Myocyte (in vitro differentiated cells): ENCODE data around the gene CCDC57. TPM values are rescaled to one million over a fixed set of nuclear protein-coding genes. Genes with fewer than 3 reads are reported as not detected.
"Not testable (repeated sequence)": the region's sequence is repeated elsewhere in the genome, so short reads cannot be mapped to it uniquely, and the experiment has no call there.

Experiments used
- DNase-seq: peaks from one replicate; pipeline ENCODE4 v3.0.0-alpha.2; 2012; ENCODE audit warnings: low read depth
- polyA plus RNA-seq: library from polyadenylated mRNA; unstranded; fragments of >200 nt; gene quantifications from one replicate; pipeline ENCODE4 v1.2.1, GENCODE V29; 2012; ENCODE audit warnings: missing spikeins
- total RNA-seq: library from RNA; depleted of rRNA; stranded (reverse); fragments of >200 nt; gene quantifications from 2 replicates; pipeline ENCODE4 v1.2.3, GENCODE V29; 2014

The CCDC57 gene, protein sequence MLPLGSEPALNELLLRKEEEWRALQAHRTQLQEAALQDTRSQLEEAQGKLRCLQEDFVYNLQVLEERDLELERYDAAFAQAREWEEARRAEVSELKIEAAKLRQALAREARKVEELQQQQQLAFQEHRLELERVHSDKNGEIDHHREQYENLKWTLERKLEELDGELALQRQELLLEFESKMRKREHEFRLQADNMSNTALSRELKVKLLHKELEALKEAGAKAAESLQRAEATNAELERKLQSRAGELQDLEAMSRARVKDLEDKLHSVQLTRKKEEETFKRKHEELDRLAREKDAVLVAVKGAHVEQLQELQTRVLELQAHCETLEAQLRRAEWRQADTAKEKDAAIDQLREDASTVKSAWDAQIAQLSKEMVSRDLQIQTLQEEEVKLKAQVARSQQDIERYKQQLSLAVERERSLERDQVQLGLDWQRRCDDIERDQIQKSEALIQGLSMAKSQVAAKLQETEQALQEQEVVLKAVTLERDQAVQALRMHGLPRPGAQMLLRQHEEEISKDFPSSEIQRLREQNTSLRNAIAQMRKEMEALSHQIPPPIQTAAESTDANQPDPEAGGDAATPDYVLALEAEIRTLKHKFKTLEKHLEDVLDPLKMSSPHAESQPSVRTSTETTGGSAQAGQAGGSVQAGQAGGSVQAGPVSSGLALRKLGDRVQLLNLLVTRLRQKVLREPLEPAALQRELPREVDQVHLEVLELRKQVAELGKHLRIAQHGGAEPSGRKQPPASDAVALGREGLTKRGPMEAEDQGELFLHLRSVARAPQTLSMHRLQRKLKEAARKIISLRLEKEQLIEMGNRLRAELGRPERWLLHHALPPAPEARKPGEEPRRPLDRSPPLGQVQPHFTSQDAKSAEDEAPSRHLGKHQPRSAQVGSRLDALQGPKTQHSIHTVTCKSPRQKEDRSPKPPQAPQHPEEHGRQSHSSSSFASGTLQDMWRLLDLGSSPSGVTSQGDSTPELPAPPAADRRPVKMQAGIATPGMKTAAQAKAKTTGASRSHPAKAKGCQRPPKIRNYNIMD
- 7.9 and 11.3 TPM in 2 replicates for total RNA-seq
- 25.5 TPM for polyA plus RNA-seq

DNA sequence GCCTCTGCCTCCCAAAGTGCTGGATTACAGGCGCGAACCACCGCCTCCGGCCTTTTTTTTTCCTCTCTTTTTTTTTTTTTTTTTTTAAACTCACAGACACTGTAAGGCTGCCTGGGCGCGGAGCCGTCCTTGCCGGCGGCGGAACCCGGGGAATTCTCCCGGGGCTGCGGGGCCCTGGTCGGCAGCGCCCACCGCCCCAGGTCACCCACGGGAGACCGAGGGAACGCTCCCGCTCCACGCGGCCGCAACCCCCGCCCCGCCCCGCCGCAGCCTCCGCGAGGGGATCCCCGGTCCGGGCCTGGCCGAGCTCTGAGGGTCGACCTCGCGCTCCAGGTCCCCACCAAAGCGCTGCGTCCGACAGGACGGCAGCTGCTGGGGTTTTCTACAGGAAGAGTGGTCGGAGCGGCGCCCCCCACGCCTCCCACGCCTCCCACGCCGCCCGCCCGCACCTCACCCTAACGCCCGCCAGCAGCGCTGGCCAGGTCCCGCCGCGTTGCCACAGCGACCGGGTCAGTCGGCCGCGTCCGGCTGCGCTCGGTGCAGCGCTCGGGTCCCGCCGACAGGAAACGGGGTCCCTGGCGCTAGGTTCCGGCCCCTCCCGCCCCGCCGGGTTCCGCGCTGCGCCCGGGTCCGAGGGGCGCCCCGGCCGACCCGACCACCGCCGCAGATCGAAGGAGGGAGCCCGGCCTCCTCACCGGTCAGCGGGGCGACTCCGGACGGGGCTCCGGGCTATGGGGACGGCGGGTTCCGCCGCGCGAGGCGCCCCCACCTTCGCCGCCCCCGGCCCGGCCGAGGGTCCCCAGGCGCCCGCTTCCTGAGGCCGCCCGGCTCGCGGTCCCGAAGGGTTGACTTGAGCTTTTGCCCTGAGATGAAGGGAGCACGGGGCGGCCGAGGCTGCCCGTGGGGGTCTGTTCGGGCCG, at the start of gene CCDC57:
Gene CCDC57, minus strand, starts transcription at position 512 of the 920 bp plus-strand sequence. CDS start 10,898 bp downstream, outside the sequence.
- DNase-seq, result peak; percentile 81

DNA sequence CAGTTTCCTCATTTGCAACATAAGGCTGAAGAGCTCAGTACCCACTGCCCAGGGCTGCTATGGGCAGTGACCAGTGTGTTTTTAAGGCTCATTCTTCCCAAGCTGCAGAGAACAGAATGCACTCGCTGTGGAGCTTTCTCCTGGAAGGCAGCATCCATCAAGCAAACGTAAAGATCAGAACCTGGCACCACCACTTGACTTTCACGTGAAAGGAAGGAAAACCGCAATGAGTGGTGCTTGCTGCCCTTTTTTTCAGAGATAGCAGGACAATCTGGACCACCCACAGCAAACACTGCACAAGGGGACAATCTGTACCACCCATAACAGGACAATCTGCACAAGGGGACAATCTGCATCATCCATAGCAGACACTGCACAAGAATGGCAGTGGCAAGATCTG, 49.7 kb upstream of the CCDC57 start:
- no peak for DNase-seq

DNA sequence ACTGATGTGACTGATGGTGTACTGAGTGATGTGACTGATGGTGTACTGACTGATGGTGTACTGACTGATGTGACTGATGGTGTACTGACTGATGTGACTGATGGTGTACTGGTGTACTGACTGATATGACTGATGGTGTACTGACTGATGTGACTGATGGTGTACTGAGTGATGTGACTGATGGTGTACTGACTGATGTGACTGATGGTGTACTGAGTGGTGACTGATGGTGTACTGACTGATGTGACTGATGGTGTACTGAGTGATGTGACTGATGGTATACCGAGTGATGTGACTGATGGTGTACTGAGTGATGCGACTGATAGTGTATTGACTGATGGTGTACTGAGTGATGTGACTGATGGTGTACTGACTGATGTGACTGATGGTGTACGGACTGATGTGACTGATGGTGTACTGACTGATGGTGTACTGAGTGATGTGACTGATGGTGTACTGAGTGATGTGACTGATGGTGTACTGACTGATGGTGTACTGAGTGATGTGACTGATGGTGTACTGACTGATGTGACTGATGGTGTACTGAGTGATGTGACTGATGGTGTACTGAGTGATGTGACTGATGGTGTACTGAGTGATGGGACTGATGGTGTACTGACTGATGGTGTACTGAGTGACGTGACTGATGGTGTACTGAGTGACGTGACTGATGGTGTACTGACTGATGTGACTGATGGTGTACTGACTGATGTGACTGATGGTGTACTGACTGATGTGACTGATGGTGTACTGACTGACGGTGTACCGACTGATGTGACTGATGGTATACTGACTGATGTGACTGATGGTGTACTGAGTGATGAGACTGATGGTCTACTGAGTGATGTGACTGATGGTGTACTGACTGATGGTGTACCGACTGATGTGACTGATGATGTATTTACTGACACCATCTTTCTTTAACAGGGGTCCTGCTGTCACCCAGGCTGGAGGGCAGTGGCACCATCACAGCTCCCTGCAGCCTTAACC, 47.6 kb upstream of the CCDC57 start:
- DNase-seq, result not testable (repeated sequence)

DNA sequence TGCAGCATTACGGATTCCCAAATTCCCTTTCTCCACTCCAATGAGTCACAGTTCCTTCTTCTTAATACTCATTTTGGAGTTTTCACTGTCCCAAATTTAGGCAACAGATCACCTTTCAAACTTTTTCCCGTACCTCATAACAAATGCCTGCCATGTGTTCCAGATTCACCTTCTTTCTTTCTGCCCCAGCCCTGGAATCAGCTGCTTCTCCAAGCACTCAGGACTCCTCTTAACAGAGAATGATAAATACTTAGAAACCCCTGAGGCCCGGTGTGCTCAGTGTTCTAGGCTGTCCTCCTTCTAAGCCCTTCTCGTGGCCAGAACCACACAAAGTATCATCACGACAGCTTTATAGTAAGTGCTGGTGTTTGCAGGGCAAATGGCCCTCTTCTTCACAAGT, 45.9 kb upstream of the CCDC57 start:
- no peak for DNase-seq

DNA sequence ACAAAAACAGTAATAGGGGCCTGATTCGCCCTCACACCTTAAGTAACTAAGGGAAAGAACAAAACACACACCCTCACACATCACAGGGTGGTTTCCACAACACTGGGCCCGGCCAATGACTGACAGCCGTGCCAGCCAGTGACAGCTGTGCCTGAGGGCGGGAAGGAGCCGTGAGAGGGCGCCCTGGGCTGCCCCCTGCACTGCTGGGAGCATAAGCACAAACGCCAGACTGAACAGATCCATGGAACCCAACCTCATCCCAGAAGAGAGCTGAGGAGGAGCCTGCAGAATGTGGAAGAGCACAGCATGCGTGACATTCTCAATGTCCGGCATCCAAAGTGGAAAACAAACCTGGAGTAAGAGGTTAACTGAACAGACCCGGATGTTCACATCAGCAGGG, 44.8 kb upstream of the CCDC57 start:
- DNase-seq, result peak; percentile 92

DNA sequence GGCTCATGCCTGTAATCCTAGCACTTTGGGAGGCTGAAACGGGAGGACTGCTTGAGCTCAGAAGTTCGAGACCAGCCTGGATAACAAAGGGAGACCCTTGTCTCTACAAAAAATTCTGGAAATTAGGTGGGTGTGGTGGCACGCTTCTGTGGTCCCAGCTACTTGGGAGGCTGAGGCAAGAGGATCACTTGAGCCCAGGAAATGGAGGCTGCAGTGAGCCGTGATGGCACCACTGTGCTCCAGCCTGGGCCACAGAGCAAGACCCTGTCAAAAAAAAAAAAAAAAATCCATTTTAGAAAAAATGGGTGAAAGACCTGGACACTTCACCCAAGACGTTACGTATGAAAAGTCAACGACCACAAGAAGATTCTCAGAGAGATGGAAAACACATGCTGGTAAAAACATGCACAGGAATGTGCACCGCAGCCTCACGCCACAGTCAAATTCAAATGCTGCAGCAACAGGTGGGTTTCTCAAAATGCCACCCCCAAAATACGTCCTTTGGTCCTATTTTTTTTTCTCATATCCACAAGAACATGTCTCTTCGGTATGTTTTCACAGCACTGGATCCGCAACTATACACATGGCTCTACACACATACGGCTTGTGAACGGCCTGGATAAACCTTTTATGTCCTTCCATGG, 43.7 kb upstream of the CCDC57 start:
- DNase-seq, result no peak

DNA sequence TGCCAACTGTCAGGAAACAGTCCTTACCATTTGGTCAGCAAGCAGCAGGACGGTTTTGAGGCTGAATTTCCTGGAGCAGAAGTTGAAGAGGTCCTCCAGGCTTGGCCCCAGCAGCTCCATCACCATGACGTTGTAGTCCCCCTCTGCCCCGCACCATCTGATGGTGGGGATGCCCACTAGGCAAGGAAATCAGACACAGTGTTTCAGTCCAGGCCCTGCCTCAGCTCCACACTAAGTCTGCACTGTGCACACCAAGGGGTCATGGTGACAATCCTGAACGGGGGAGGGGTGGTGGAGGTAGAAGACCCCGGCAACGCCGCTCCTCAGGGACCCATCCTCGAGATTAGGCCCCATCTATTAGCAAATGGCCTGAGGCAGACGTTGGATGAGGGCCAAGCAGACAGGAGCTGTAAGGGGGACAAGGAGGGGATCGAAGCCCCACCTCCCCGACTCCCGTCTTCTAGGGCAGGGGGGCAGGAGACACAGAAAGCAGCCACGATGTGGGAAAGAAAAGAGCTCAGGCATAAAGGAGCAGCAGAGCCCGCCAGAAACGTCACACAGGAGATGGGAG, 42.8 kb upstream of the CCDC57 start:
- DNase-seq, result no peak

DNA sequence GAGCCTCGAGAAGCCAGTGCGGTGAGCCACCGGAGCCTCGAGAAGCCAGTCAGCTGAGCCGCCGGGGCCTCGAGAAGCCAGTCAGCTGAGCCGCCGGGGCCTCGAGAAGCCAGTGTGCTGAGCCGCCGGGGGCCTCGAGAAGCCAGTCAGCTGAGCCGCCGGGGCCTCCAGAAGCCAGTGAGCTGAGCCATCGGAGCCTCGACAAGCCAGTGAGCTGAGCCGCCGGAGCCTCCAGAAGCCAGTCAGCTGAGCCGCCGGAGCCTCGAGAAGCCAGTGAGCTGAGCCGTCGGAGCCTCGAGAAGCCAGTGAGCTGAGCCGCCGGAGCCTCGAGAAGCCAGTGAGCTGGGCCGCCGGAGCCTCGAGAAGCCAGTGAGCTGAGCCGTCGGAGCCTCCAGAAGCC, 42.1 kb upstream of the CCDC57 start:
- not testable (repeated sequence) for DNase-seq

DNA sequence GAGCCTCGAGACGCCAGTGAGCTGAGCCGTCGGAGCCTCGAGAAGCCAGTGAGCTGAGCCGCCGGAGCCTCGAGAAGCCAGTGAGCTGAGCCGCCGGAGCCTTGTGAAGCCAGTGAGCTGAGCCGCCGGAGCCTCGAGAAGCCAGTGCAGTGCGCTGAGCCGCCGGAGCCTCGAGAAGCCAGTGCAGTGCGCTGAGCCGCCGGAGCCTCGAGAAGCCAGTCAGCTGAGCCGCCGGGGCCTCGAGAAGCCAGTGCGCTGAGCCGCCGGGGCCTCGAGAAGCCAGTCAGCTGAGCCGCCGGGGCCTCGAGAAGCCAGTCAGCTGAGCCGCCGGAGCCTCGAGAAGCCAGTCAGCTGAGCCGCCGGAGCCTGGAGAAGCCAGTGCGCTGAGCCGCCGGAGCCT, 41.5 kb upstream of the CCDC57 start:
- DNase-seq, result not testable (repeated sequence)

DNA sequence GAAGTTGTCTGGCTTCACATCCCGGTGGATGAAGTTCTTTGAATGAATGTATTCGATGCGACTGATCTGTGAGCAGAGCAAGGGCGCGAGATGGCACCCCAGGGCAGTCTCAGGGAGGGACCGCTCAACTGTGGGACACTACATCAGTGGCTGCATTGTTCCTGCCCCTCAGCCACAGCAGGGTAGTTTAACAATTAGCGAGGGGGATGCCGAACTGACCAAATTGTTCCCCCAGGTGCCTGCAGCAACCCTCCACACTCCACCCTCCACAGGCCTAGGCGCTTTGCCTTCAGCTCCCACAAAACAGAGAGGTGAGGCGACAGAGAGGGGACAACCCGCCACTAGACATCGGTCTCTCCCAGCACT, 40.5 kb upstream of the CCDC57 start:
- no peak for DNase-seq

DNA sequence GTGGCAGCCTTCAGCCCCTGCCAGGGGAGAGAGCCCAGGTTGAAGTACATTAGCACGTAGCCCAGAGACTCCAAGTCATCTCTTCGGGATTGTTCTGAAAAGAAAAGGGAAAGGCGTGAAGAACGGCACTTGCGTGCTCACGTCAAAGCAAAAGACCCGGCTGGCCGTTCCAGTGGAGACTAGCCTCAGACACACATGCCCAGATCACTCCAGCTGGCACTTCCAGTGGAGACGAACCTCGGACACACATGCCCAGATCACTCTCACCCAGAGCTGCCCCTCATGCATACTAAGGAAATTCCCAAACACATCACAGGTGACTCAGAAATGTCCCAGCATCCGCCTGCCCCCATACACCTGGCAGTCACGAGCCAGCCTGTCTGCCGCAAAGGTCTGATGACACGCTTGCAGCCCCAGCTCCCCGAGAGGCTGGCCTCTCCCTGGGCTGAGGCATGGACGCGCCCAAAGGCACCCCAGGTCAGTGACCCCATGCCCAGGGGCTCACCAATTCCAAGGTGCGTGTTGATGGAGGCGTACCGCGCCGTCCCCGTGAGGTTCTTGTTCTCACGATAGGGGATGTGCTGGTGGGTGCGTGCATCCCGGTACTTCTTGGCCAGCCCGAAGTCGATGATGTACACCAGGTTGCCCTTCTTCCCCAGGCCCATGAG, 40.0 kb upstream of the CCDC57 start:
- DNase-seq, result no peak

DNA sequence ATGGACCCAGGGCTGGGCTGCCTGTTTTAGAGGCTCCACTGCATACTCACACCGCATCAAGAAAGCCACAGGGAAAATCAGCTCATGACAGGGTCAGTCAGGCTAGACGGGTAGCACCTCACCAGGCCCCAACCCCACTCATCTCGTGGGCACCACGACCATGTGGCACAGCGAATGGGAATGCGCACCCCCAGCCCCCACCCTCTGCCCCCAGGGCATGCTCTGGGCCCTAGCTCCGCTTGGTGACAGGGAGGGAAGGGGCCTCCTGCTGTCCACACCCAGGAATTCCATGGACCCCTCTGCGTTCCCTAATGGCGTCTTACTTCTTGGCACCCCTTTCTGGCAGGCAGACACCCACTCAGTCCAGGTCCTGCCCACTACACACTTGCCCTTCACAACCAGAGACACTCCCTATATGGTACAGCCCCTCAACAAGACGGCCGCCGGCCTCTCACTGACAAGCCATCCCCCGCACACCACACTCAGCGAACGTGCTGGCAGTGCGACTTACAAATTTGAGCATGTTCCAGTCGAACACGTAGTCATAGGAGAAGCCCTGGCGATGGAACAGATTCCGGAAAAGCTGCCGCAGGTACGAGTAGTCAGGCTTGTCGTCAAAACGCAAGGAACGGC, 38.3 kb upstream of the CCDC57 start:
- no peak for DNase-seq

DNA sequence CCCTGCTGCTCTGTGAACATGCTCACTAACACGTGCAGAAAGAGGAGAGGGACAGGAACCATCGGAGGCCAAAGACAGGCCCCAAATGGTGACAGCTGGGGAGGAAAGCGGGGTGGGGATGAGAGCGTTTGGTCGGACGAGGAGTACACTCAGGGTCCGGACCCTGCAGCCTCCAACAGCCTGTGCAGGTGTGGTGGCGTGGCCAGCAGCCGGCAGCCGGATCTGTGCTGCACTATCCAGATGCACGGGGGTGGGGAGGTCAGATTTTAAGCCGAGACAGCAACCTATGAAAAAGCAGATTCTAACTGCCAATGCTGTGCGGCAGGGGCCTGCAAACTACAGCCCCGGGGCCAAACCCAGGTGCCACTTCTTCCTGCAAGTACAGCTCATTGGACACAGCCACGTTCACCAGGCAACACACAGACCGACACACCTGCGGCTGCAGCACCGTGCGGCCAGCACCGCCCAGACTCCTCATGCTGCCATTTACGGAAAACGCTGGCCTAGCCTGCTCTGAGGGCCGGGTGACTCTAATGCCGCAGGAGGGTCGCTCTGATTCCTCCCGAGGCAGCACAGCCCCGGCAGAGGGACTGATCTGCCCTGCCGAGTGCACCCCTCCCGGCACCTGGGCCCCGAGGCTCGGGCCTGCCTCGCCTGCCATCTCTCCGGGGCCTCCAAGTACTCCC, 37.4 kb upstream of the CCDC57 start:
- no peak for DNase-seq

DNA sequence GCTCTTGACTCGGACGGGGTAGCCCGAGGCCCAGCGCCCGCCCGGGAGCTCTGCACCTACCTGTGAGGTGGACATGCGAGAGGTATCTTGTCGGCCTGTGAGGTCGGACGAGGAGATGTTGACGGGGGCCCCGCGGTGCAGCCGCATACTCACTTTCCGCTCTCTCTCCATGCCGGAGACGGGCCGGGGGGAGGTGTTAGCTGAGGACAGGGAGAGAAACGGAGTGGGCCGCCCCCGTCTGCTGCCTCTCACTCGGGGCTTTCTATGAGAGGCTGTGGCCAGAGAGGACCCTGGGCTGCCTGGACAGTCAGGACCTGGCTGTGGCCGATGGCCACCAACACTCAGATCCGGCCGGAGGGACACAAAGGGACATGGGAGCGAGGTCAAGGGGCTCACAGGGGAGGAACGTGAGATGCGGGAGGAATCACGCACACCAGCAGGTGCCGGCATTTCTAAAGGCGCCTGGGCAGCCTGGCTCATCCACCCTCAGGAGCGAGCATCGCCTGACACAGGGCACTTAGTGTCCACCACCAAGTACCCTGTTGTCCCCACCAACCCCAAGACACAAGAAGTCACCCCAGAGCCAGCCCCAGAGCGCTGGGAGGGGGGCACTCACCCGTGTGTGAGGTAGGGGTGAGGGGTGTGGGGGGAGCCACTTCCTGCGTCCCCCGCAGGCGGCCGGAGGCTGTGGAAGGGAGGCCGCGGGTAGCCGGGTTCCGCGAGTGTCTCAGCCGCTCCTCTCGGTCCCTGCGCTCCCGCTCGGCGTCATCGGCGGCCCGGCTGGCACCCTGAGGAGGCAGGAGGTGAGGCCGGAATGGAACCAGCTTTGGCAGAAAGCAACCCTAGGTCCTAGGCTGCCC, 36.4 kb upstream of the CCDC57 start:
- no peak for DNase-seq

DNA sequence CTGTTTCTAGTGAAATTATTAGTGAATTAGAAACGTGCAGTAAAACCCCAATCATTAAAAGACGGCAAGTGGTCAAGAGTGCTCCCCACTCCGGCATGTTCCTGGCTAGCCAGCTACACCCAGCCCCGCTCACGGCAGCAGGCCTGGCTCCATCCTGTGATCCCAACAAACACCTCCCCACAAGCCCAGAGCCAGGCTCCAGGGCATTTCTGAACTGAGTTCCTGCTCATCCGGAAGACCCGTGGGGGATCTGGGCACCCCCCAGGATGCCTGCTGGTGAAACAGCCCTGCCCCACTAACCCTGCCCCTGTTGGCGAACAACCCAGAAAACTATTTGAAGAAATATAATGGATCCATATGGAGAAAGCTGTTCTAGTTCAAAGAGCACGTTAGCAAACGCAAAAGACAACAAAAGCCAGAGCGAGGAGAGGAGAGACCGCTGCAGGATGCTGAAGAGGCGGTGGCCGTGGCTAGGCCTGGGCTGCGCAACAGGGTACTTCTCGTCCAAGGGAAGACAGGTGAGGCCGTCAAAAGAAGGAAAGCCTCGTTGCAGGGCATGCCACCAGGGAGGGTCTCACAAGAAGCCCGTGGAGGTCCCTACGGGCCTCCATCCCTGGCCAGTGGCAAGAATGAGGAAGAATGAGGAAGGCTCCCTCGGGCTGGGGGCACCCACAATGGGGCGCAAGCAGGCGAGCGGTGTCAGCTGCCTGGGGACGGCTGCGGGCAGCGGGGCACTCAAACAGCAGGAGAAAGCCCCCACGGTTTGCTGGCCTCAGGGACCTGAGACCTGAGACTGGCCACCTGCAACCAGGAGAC, 35.4 kb upstream of the CCDC57 start:
- no peak for DNase-seq
